HG03442 (cell line): ENCODE measurements around the gene FAM72A.
"Not testable (repeated sequence)": the region's sequence is repeated elsewhere in the genome, so short reads cannot be mapped to it uniquely, and the experiment has no call there.

Experiments used
- ATAC-seq: cut with Tn5 transposase; IDR thresholded peaks from one replicate; pipeline ENCODE4 v1.9.1; 2021; ENCODE audit warnings: mild to moderate bottlenecking, moderate library complexity; ENCODE audit not compliant: unreplicated experiment

The FAM72A gene

GRCh38 chr1:206215600-206216392 is 13.2 kb upstream of the FAM72A start:
- ATAC-seq: not testable (repeated sequence)

DNA sequence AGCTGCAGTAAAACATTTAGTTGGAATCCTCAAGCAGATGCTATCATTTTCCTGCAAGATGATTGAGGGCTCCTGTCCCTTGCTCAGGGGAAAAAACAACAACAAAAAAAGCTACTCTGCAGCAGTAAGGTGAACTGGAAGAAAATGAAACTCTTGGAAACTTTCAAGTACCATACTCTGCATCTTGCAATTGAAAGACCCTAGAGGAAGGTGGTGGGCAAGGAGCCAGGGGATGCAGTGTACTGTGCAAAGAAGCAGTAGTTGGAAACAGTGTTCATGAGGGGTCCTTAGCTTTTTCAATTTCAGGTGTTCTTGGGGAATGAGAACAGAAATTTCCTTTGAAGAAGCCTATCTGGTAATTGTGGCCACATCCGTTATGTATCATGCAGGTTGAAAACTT is 8.2 kb upstream of the FAM72A start:
- not testable (repeated sequence) for ATAC-seq

DNA sequence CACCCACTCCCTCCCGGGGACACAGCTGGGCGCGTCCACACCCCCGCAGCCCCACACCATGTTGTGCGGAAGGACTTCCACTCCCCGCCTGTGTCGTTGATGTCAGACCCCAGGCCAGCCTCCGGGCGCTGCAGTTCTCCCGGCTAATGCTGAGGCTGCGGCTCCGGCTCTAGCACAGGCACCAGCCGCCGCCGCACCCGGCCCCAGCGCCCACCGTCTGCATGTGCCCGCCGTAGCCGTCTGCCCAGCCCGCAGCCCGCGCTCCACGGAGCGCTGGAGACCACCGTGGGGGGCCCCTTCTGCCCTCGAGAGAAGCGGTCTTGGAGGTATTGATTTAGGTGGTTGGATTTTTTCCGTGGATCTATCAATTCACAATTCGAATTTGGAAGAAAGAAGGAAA is 2.9 kb upstream of the FAM72A start:
- ATAC-seq: not testable (repeated sequence)

DNA sequence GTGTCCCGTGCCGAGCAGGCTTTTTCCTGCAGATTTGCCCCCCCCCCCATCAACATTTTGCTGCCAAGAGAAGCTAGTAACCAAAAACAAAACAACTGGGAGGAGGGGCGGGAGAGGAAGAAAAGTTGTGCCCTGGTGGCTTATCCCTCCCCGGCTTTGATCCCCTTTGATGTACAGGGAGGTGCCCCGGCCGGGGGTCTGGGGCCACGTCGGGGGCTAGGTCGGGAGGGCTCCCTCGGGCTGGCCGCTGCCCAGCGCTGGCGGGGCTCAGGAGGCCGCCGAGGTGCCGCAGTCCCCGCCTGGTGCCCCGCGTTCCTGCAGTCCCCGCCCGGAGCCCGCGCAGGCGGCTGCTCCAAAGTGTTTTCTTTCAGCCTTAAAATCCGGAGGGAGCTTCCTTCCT is 2.2 kb upstream of the FAM72A start:
- ATAC-seq: not testable (repeated sequence)

- ATAC-seq: not testable (repeated sequence)
Observed at GRCh38 chr1:206204159-206204511, 1.5 kb upstream of the FAM72A start.

DNA sequence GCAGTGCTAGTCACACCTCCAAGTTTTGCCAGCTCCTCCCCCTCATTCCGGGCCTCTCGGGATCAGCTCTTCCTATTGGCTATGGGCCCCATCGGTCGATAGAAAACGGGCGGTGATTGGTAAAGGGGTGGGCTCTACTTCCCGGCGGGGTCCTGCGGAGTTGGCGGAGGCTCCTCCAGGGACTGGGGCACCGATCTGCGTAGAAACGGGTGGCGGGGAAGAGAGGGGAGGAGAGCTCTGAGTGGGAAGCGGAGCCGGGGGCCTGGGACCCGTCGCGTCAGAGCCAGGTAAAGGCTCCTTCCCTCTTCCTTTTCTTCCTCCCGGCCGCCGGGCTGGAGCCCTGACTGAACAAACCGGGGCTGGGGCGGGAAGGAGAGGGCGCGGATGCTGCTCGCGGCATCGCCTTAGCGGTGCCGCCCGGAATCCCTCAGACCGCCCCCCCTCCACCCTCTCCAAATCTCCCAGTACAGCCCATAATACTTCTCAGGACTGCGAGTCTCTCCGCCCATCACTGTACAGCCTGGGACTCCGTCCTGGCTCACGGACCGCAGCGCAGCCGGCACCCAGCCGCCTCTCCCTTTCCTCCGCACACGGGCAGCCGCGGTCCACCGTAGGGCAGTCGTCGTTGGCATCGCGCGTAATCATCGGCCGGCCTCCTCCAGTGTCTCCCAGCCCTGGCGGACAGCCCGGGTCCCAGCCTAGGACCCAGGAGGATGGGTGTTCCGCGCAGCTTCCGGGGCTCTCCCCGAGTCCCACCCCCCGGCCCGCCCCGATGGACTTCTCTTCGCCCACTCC is 922 bp upstream of the FAM72A start, which contains the start of gene SRGAP2:
SRGAP2 (plus strand) TSS at position 178 of the 795 bp plus-strand sequence. CDS start 2,430 bp downstream, outside the sequence.
- not testable (repeated sequence) for ATAC-seq

- not testable (repeated sequence) for ATAC-seq
Observed at GRCh38 chr1:206196748-206197424, 5.8 kb downstream of the FAM72A start.

DNA sequence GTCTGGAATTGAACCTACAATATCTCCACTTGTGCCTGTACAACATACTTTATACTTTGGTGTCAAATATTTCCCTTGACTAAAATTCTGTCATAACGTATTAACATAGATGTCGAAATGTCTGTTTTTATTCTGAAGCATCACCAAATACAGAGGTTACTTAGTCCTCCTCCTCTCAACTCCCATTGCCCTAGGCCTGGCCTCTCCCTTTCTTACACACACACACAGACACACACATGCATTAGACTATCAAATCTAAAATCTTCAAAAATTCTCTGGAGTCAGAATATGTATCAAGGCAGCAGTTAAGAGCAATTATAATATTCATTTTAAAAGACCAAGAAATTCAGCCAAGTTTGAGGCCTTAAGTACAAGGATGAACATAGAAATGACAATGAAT is 7.5 kb downstream of the FAM72A start:
- ATAC-seq: not testable (repeated sequence)

DNA sequence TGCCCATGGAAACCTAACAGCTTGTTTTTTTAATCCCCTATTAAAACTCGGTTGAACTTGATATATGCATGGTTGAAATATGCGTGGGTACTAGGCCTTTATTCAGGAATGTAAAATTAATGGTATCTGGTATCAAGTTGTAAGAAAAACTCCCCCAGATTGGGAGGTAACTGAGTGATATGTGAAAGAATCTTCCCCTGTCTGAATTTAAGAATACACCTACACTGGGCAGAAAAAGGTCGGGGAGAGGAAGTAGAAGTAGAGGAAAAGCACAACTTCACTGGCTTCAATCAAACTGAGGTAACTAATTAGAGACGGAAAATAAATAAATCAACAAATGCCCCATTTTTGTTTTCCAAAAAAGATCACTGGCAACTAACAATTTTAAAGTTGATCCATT is 15.8 kb downstream of the FAM72A start:
- not testable (repeated sequence) for ATAC-seq

DNA sequence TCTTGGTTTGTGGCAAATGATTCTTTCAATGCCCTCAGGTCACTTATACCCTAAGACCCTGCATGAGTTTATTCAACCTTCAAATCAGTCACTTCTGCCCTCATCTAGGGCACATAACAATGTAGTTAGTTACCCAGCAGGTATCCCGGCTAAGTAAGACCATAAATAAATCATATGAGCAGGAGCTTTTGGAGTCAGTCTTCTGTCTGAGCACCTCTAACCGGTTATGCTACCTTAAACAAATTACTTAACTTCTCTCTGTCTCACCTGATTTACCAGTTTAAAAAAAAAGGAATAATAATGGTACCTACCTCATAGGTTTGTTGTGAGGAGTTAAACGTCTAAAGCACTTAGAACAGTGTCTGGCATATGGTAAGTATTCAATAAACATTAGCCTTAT is 16.9 kb downstream of the FAM72A start:
- ATAC-seq: not testable (repeated sequence)

DNA sequence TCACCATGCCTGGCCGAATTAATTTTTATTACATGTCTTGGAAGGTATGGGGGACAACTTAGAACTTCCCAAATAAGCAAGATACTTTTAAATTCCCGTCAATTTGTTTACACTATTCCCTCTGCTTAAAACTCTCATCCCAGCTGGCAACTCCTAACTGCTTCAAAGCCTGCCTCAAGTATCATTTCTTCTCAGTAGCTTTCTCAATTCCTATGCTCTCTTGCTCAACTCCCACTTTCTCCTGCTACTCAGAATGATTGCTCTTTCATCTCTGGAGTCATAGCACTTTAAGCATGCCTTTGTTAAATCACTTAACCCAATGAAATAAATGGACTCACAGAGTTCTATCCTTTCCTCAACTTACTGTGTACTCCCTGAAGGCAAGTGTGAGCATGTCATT is 18.9 kb downstream of the FAM72A start:
- ATAC-seq: not testable (repeated sequence)

GRCh38 chr1:206182368-206183317 is 20.0 kb downstream of the FAM72A start:
- ATAC-seq: not testable (repeated sequence)

DNA sequence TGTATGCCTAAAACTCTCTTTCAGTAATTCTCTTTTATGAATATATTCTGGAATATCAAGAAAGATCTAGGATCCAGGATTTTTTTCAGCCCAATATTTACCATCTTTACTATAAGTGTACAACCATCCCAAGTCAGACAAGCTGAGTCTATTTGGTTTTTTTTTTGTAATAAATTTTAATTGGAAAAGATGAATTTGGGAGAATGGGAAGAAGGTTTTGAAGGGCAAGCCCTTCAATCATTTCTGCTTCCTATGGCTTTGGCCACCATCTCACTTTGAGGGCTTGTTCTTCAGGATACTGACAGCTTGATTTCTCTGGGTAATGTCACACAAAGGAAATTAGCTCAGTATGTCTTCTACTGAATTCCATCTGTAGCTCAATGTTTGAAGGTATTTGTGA is 23.0 kb downstream of the FAM72A start:
- not testable (repeated sequence) for ATAC-seq

- ATAC-seq: not testable (repeated sequence)
Observed at GRCh38 chr1:206178061-206178989, 24.3 kb downstream of the FAM72A start.

- ATAC-seq: not testable (repeated sequence)
Observed at GRCh38 chr1:206176114-206176502, 26.5 kb downstream of the FAM72A start.

DNA sequence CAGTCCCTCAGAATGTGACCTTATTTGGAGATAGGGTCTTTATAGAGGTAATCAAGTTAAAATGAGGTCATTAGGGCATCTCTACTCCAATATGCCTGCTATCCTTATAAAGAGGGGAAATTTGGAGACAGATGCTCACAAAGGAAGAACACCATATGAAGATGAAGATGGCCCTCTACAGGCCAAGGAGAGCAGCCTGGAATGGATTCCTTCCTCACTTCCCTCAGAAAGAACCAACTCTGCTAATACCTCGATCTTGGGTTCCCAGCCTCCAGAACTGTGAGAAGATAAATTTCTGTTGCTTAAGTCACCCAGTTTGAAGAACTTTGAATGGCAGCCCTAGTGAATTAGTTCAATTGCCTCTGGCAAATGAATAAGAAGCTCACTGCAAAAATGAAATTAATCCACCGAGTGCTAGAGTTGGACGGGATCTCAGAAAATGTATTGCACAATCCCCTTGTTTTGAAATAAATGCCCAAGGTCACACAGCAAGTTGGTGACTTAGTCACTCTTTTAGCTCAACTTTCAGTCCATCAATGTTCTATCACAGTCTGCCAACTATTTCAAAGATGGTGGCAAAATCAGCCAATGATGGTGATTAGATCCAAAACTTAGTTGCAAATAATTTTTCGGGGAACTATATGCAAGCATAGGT is 27.1 kb downstream of the FAM72A start:
- not testable (repeated sequence) for ATAC-seq

DNA sequence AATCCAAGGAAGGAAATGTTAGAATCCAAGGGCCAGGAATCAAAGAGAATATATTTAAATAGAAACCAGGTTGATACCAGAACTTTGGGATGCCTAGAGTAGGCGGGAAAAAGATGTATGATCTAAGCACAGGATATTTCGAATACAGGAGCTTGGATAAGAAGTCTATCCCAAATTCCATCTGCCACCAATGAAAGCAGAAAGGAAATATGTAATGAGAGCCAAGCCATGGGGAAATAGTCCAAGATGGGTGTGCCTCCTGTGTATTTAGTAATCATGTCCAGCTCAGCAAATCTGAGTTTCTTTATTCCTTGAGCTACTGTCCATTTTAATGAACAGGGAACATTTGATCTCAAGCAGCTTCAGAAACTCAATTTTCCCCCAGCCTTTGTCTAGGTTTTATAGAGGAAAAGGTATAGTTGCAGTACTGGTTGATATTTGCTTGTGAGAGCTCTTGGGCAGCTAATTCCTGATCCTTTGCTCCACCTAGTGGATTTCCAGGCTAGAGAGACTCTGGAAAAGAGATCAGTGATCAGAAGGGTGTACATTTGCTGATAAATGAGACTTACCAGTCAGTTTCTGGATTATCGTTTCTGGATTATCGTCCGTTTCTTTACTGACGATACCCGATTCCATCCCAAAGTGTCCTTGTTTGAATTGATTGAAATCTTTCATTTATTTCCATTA is 28.3 kb downstream of the FAM72A start:
- not testable (repeated sequence) for ATAC-seq
